ENCODE data around the gene PBX4. TPM values are rescaled to one million over a fixed set of nuclear protein-coding genes. Genes with fewer than 3 reads are reported as not detected.

The PBX4 gene
- total RNA-seq, 4 donors from 2014 or later, result 0.42 to 4.5 (median 0.68) TPM

GRCh38 chr19:19532806-19533701 lies 85.4 kb downstream of the PBX4 start:
- no peaks in the 10 kb centered on the region for H3K9me3 ChIP-seq
- H3K4me3 ChIP-seq, result no peak overlapping the region
- H3K27ac ChIP-seq, result no peak overlapping the region
- peak; percentile 1 for ATAC-seq
- TF ChIP-seq POLR2A (IDR thresholded peaks at IDR 0.05), result no peak
- no peak for TF ChIP-seq POLR2AphosphoS5 (IDR thresholded peaks at IDR 0.05)
- TF ChIP-seq EP300 (IDR thresholded peaks at IDR 0.05), result no peak
- TF ChIP-seq CTCF (IDR thresholded peaks at IDR 0.05), result no peak
- 56% methylated on average over 7 to 11 of the region's 14 CpGs for whole genome bisulfite sequencing, 2 donors (ENCODE audit: low coverage in 1 of 2)
- H3K4me1 ChIP-seq, result peaks cover 0 to 36% (median 2%) of the 10 kb centered on the region in 3 donors
- H3K27me3 ChIP-seq, result peaks cover 8% of the 10 kb centered on the region
- peaks cover 0 to 18% of the 10 kb centered on the region in 2 donors for H3K36me3 ChIP-seq

GRCh38 chr19:19531951-19532805 lies 86.3 kb downstream of the PBX4 start:
- WGBS, 2 donors (ENCODE audit: low coverage in 1 of 2), result 12 to 40% methylated on average over 2 to 7 of the region's 48 CpGs
- Histone ChIP-seq H3K27me3 (no peaks in the 10 kb centered on the region), H3K4me3 (no peak overlapping the region), H3K36me3 (peaks cover 0 to 27% of the 10 kb centered on the region in 2 donors), H3K27ac (no peak overlapping the region), H3K4me1 (peaks cover 0 to 29% (median 0%) of the 10 kb centered on the region in 3 donors), H3K9me3 (no peaks in the 10 kb centered on the region)
- ATAC-seq, result peak; percentile 75
- TF ChIP-seq POLR2AphosphoS5 (IDR thresholded peaks at IDR 0.05), result no peak
- TF ChIP-seq CTCF (IDR thresholded peaks at IDR 0.05), result peak in 3 of 4 experiments; percentile 92 to 98 (median 93)
- no peak for TF ChIP-seq EP300 (IDR thresholded peaks at IDR 0.05)
- no peak for TF ChIP-seq POLR2A (IDR thresholded peaks at IDR 0.05)

- Histone ChIP-seq H3K36me3 (peaks cover 0 to 37% of the 10 kb centered on the region in 2 donors), H3K27me3 (no peaks in the 10 kb centered on the region), H3K27ac (no peak overlapping the region), H3K4me1 (peaks cover 0 to 40% (median 0%) of the 10 kb centered on the region in 3 donors), H3K4me3 (no peak overlapping the region), H3K9me3 (no peaks in the 10 kb centered on the region)
- no peak for TF ChIP-seq EP300 (IDR thresholded peaks at IDR 0.05)
- TF ChIP-seq POLR2A (IDR thresholded peaks at IDR 0.05), result no peak
- TF ChIP-seq CTCF (IDR thresholded peaks at IDR 0.05), result no peak
- TF ChIP-seq POLR2AphosphoS5 (IDR thresholded peaks at IDR 0.05), result no peak
- no peak for ATAC-seq
- WGBS, 2 donors (ENCODE audit: low coverage in 1 of 2), result 86% methylated on average over 4 of the region's 4 CpGs; no CpG with 5 or more reads in 1 of the 2 donors
Observed at GRCh38 chr19:19530889-19531288, 87.6 kb downstream of the PBX4 start.

GRCh38 chr19:19530423-19530804 lies 88.1 kb downstream of the PBX4 start:
- H3K4me1 ChIP-seq, result peaks cover 0 to 45% (median 0%) of the 10 kb centered on the region in 3 donors
- H3K4me3 ChIP-seq, result no peak overlapping the region
- no peak for ATAC-seq
- no peaks in the 10 kb centered on the region for H3K27me3 ChIP-seq
- H3K27ac ChIP-seq, result no peak overlapping the region
- WGBS, 2 donors (ENCODE audit: low coverage in 1 of 2), result 57 to 77% methylated on average over 4 of the region's 9 CpGs
- no peaks in the 10 kb centered on the region for H3K9me3 ChIP-seq
- no peak for TF ChIP-seq EP300 (IDR thresholded peaks at IDR 0.05)
- TF ChIP-seq POLR2AphosphoS5 (IDR thresholded peaks at IDR 0.05), result no peak
- TF ChIP-seq CTCF (IDR thresholded peaks at IDR 0.05), result no peak
- TF ChIP-seq POLR2A (IDR thresholded peaks at IDR 0.05), result no peak
- peaks cover 0 to 37% of the 10 kb centered on the region in 2 donors for H3K36me3 ChIP-seq

Measured in gastroesophageal sphincter (tissue), 4 donors.